CD1c-positive myeloid dendritic cell (primary cell): ENCODE measurements around the gene GPD2.

Experiments
- DNase-seq: peaks from one replicate; pipeline ENCODE4 v3.0.0-alpha.2; 2016; ENCODE audit errors: extremely low spot score

The GPD2 gene

GRCh38 chr2:156435718-156436496 is at the start of gene GPD2:
TSS of gene GPD2 (plus strand) at chr2:156436379. CDS start at chr2:156476106, 39,727 bp downstream.
- peak; percentile 94 for DNase-seq

GRCh38 chr2:156394033-156394741 is 42.0 kb upstream of the GPD2 start:
- no peak for DNase-seq

GRCh38 chr2:156396126-156396525 is 40.1 kb upstream of the GPD2 start:
- peak; percentile 69 for DNase-seq

GRCh38 chr2:156397229-156397628 is 39.0 kb upstream of the GPD2 start:
- no peak for DNase-seq

GRCh38 chr2:156398176-156398575 is 38.0 kb upstream of the GPD2 start:
- no peak for DNase-seq

GRCh38 chr2:156399224-156399949 is 36.8 kb upstream of the GPD2 start:
- peak; percentile 26 for DNase-seq

GRCh38 chr2:156399950-156400705 is 36.1 kb upstream of the GPD2 start:
- DNase-seq, result peak; percentile 18

- peak; percentile 90 for DNase-seq
Measured at GRCh38 chr2:156400706-156401678, 35.2 kb upstream of the GPD2 start.

GRCh38 chr2:156401861-156402260 is 34.3 kb upstream of the GPD2 start:
- no peak for DNase-seq

- peak; percentile 83 for DNase-seq
Measured at GRCh38 chr2:156405586-156405985, 30.6 kb upstream of the GPD2 start.

- DNase-seq, result no peak
Measured at GRCh38 chr2:156411835-156412234, 24.3 kb upstream of the GPD2 start.

- DNase-seq, result no peak
Measured at GRCh38 chr2:156421851-156422250, 14.3 kb upstream of the GPD2 start.

GRCh38 chr2:156423674-156424282 is 12.4 kb upstream of the GPD2 start:
- DNase-seq, result no peak

GRCh38 chr2:156427074-156427473 is 9.1 kb upstream of the GPD2 start:
- no peak for DNase-seq

GRCh38 chr2:156429211-156429610 is 7.0 kb upstream of the GPD2 start:
- no peak for DNase-seq

GRCh38 chr2:156430236-156430979 is 5.8 kb upstream of the GPD2 start:
- DNase-seq, result peak; percentile 13

GRCh38 chr2:156430980-156431358 is 5.2 kb upstream of the GPD2 start:
- DNase-seq, result peak; percentile 81

GRCh38 chr2:156434461-156435291 is 1.5 kb upstream of the GPD2 start:
- no peak for DNase-seq

- DNase-seq, result no peak
Measured at GRCh38 chr2:156435396-156435717, 822 bp upstream of the GPD2 start.
